NB4 (cell line): Measurements from ENCODE around the gene CDK2.

Experiments used
- DNase-seq: peaks from one replicate; pipeline ENCODE4 v3.0.0; 2010; ENCODE audit warnings: low read depth
- H3K4me3 ChIP-seq: one replicate; pipeline ENCODE4 v1.5.1; 2011; ENCODE audit warnings: mild to moderate bottlenecking, low read depth, low read length, moderate library complexity
- MYC ChIP-seq: IDR thresholded peaks from 2 replicates; pipeline ENCODE4 v1.6.1; 2011; ENCODE audit warnings: low read depth, low read length
- POLR2A ChIP-seq: IDR thresholded peaks from 2 replicates; pipeline ENCODE4 v1.6.1; 2011; ENCODE audit warnings: mild to moderate bottlenecking; ENCODE audit not compliant: insufficient read length; ENCODE audit errors: extremely low read depth
- TF ChIP-seq, protein P1 (sequence below): IDR thresholded peaks from 2 replicates; pipeline ENCODE4 v1.6.1; 2011; ENCODE audit warnings: low read depth, low read length
- TF ChIP-seq, protein P2 (sequence below): IDR thresholded peaks from one replicate; pipeline ENCODE4 v1.5.1; 2012; ENCODE audit warnings: low read depth, low read length

Gene CDK2

DNA sequence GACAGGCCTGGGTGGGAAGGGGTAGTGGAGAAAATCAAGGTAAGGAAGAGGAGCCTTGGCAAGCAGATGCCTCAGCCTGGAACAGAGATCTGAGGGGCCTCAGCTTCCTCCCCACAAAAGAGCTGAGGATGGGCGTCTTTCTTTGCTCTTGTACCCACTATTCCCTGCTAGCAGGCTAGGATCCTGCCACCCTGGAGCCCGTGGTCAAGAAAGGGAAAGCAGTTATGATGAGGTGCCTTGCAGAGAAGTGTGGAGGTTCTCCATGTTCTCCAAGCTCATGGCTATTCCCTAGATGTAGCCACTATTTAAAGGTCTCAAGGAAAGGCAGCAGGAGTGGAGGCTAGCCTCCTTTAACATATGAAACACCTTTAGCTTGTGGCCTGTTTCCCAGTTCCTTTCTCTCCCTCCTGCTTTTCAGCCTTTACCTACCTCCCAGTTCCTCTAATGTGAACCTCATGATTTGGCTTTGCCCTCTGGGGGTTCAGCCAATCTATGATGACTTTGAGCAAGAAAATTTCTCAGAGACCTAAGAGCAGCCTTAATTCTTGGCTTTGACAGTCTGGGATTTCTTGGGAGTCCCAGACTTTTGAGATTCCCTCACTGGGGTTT, 55.4 kb downstream of the CDK2 start:
- DNase-seq, result no peak
- no peak overlapping the region for H3K4me3 ChIP-seq
- TF ChIP-seq POLR2A, result no peak
- no peak for TF ChIP-seq MYC
- TF ChIP-seq, protein P1, sequence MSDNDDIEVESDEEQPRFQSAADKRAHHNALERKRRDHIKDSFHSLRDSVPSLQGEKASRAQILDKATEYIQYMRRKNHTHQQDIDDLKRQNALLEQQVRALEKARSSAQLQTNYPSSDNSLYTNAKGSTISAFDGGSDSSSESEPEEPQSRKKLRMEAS, result no peak
- TF ChIP-seq, protein P2, sequence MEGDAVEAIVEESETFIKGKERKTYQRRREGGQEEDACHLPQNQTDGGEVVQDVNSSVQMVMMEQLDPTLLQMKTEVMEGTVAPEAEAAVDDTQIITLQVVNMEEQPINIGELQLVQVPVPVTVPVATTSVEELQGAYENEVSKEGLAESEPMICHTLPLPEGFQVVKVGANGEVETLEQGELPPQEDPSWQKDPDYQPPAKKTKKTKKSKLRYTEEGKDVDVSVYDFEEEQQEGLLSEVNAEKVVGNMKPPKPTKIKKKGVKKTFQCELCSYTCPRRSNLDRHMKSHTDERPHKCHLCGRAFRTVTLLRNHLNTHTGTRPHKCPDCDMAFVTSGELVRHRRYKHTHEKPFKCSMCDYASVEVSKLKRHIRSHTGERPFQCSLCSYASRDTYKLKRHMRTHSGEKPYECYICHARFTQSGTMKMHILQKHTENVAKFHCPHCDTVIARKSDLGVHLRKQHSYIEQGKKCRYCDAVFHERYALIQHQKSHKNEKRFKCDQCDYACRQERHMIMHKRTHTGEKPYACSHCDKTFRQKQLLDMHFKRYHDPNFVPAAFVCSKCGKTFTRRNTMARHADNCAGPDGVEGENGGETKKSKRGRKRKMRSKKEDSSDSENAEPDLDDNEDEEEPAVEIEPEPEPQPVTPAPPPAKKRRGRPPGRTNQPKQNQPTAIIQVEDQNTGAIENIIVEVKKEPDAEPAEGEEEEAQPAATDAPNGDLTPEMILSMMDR, result no peak
